CD14-positive monocyte (primary cell): Measurements from ENCODE around the gene TICAM1. TPM values are rescaled to one million over a fixed set of nuclear protein-coding genes. Genes with fewer than 3 reads are reported as not detected.

Experiments
- DNase-seq, 3 donors: peaks; one replicate each; pipeline ENCODE4 v3.0.0-alpha.2; 2011 to 2022
- H2AFZ ChIP-seq: 2 replicates; pipeline ENCODE4 v1.6.0; 2012; ENCODE audit warnings: mild to moderate bottlenecking, low read depth, low read length, inconsistent platforms; ENCODE audit not compliant: insufficient read depth, poor library complexity, severe bottlenecking
- H3K27ac ChIP-seq, 2 donors: 1 replicate in 1 of 2; 2 replicates in 1 of 2; pipeline ENCODE4 v1.5.1; 2012 to 2013; ENCODE audit warnings: low read length in 2 of 2, control low read depth in 1 of 2, inconsistent platforms in 1 of 2, low read depth in 1 of 2, mild to moderate bottlenecking in 1 of 2
- H3K27me3 ChIP-seq, 2 donors: one replicate each; pipeline versions ENCODE4 v1.6.0 to v1.6.1; 2011 to 2013; ENCODE audit warnings: low read length in 2 of 2; ENCODE audit not compliant: control insufficient read depth in 2 of 2, insufficient read depth in 2 of 2
- H3K36me3 ChIP-seq, 2 donors: replicated peaks in 1 of 2; 1 replicate in 1 of 2; 2 replicates in 1 of 2; pipeline versions ENCODE4 v1.5.1 to v1.6.1; 2012 to 2013; ENCODE audit warnings: low read length in 2 of 2, control low read depth in 1 of 2, inconsistent platforms in 1 of 2, mild to moderate bottlenecking in 1 of 2; ENCODE audit not compliant: insufficient read depth in 2 of 2, control insufficient read depth in 1 of 2
- H3K4me1 ChIP-seq, 2 donors: 1 replicate in 1 of 2; 2 replicates in 1 of 2; pipeline versions ENCODE4 v1.5.1 to v1.6.1; 2012 to 2013; ENCODE audit warnings: low read length in 2 of 2, control low read depth in 1 of 2, inconsistent platforms in 1 of 2, mild to moderate bottlenecking in 1 of 2, moderate library complexity in 1 of 2; ENCODE audit not compliant: insufficient read depth in 2 of 2, control insufficient read depth in 1 of 2
- H3K4me2 ChIP-seq: replicated peaks from 2 replicates; pipeline ENCODE3; 2012; ENCODE audit warnings: low read length, moderate library complexity, mild to moderate bottlenecking; ENCODE audit not compliant: poor library complexity, severe bottlenecking; ENCODE audit errors: extremely low read depth
- H3K4me3 ChIP-seq, 3 experiments: fragments of 200-600 bp in 1 of 3; sonication (generic) in 1 of 3; replicated peaks in 1 of 3; 1 replicate in 2 of 3; 2 replicates in 1 of 3; pipeline ENCODE4 v1.5.1; 2011 to 2013; ENCODE audit warnings: low read length in 3 of 3, mild to moderate bottlenecking in 3 of 3, control low read depth in 2 of 3, low read depth in 2 of 3, inconsistent platforms in 1 of 3, moderate library complexity in 1 of 3
- H3K79me2 ChIP-seq: 2 replicates; pipeline ENCODE4 v1.6.0; 2012; ENCODE audit warnings: mild to moderate bottlenecking, control low read depth, inconsistent platforms, low read length, moderate library complexity; ENCODE audit not compliant: insufficient read depth
- H3K9ac ChIP-seq: 2 replicates; pipeline ENCODE4 v1.6.0; 2017; ENCODE audit warnings: low read length, mild to moderate bottlenecking; ENCODE audit not compliant: insufficient read depth, poor library complexity, severe bottlenecking
- H3K9me3 ChIP-seq, 2 donors: replicated peaks in 1 of 2; 1 replicate in 1 of 2; 2 replicates in 1 of 2; pipeline versions ENCODE4 v1.5.1 to v1.6.1; 2012 to 2013; ENCODE audit warnings: low read length in 2 of 2, control low read depth in 1 of 2; ENCODE audit not compliant: control insufficient read depth in 1 of 2, insufficient read depth in 1 of 2
- H4K20me1 ChIP-seq: 2 replicates; pipeline ENCODE4 v1.6.0; 2012; ENCODE audit warnings: mild to moderate bottlenecking, low read length, control low read depth, moderate library complexity; ENCODE audit not compliant: insufficient read depth
- H3K27ac Mint-ChIP-seq, 7 donors: one replicate each; pipeline ENCODE4 v1.8.0; 2020; ENCODE audit warnings: mild to moderate bottlenecking in 7 of 7, mixed read lengths in 7 of 7, moderate library complexity in 6 of 7, inconsistent platforms in 2 of 7
- H3K27me3 Mint-ChIP-seq, 3 donors: one replicate each; pipeline ENCODE4 v1.8.0; 2021 to 2022; ENCODE audit warnings: low read depth in 3 of 3, mild to moderate bottlenecking in 3 of 3, mixed read lengths in 3 of 3, moderate library complexity in 3 of 3, inconsistent platforms in 1 of 3
- H3K36me3 Mint-ChIP-seq, 2 donors: one replicate each; pipeline ENCODE4 v1.8.0; 2020; ENCODE audit warnings: mixed read lengths in 2 of 2, inconsistent platforms in 1 of 2, mild to moderate bottlenecking in 1 of 2
- H3K4me1 Mint-ChIP-seq: one replicate; pipeline ENCODE4 v1.8.0; 2020; ENCODE audit warnings: mild to moderate bottlenecking, mixed read lengths
- H3K4me3 Mint-ChIP-seq, 2 donors: one replicate each; pipeline ENCODE4 v1.8.0; 2020; ENCODE audit warnings: mild to moderate bottlenecking in 2 of 2, mixed read lengths in 2 of 2, moderate library complexity in 1 of 2
- H3K9me3 Mint-ChIP-seq, 7 donors: one replicate each; pipeline ENCODE4 v1.8.0; 2020 to 2022; ENCODE audit warnings: mixed read lengths in 7 of 7, mild to moderate bottlenecking in 6 of 7, moderate library complexity in 6 of 7, inconsistent platforms in 2 of 7
- WGBS: methylation state at CpG from one replicate; pipeline ENCODE4 v1.1.5; 2013; ENCODE audit warnings: missing lambda C conversion rate; ENCODE audit not compliant: insufficient coverage; 5-methylcytosine and 5-hydroxymethylcytosine counted together
- intact Hi-C, 2 donors: fragments of 100-400 bp; cut with micrococcal nuclease; formaldehyde crosslinking; loops; one replicate each; pipeline versions ENCODE4 v1.15.0 to v1.15.1; 2023
- polyA plus RNA-seq, 3 donors: library from polyadenylated mRNA; depleted of rRNA in 1 of 3; unstranded in 2 of 3; stranded (reverse) in 1 of 3; fragments of 300-500 nt in 2 of 3; fragments of >200 nt in 1 of 3; fragmentation: Illumina TruSeq in 2 of 3; gene quantifications; 1 replicate in 2 of 3; 2 replicates in 1 of 3; pipeline ENCODE4 v1.2.3, GENCODE V29; 2012 to 2021
- TF ChIP-seq, protein P1 (sequence below): fragments of 200-600 bp; IDR thresholded peaks from one replicate; pipeline ENCODE4 v1.8.0; 2022; ENCODE audit warnings: antibody characterized with exemption, mild to moderate bottlenecking

The TICAM1 gene
- polyA plus RNA-seq, 3 donors: 5.9 to 10.7 (median 9.2) TPM

DNA sequence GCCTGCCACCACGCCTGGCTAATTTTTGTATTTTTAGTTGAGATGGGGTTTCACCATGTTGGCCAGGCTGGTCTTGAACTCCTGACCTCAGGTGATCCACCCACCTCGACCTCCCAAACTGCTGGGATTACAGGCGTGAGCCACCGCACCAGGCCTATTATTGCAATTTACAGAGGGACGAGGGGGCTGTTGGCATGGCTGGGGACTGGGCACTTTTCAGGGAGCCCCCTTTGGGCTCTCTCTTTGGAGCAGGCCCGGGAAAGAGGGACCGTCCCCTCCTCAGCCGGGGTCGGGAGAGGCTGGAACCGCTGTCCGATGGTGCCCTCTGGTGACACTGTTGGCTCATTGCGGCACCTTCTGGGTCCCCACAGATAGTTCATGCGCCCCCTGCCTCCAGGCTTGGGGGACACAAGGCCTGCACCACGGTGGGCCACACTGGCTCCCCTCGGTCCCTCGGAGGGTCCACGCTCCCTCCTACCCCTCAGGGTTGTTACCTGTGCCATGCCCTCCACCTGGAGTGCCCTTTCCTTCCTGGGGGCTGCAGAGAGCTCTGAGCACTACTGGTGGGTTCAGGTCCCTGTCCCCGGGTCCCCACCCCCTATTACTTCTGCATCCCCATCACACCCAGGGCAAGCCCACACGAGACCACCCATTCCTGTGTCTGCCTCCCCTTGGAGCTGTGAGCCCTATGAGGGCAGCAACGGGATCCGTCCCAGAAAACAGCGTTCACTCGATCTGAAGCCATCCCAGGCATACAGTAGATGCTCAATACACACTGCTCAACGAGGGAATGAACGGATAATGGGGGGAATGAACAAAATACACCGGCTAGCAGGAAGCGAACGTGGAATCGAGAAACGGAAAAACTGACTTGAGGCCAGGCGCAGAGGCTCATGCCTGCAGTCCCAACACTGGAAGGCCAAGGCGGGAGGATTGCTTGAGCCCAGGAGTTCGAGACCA, 27.5 kb downstream of the TICAM1 start:
- peak overlapping the region in 2 of 7 donors; percentile 8 to 60 for H3K27ac Mint-ChIP-seq

DNA sequence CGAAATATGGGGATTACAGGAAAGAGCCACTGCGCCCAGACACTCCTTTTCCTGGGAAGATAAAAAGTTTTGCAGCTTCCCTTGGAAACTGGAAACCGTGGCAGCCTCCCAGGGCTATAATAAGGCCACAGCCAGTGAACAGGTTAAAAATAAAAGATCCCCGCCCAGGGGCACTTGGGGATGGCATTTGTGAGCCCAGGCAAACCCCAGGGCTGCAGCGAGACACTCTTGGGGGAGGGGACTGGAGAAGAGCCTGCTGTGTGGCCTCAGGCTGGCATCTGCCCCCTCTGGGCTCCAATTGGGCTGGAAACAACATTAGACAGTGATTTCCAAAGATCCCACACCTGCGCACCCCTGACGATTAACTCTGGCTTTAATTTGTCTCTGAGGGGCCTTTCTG, 28.8 kb downstream of the TICAM1 start:
- Mint-ChIP-seq H3K27ac (no peak overlapping the region), H3K36me3 (peaks cover 2 to 13% of the 10 kb centered on the region in 2 donors), H3K4me1 (peaks cover 20% of the 10 kb centered on the region), H3K4me3 (no peak overlapping the region), H3K27me3 (peaks cover 0 to 2% (median 2%) of the 10 kb centered on the region in 3 donors), H3K9me3 (no peaks in the 10 kb centered on the region)
- Histone ChIP-seq H3K9me3 (no peaks in the 10 kb centered on the region), H3K79me2 (no peaks in the 10 kb centered on the region), H3K4me2 (no peak overlapping the region), H3K27ac (no peak overlapping the region), H3K36me3 (no peaks in the 10 kb centered on the region), H3K4me3 (no peak overlapping the region), H2AFZ (no peak overlapping the region), H3K4me1 (peaks cover 18 to 24% of the 10 kb centered on the region in 2 donors), H4K20me1 (no peaks in the 10 kb centered on the region), H3K9ac (no peak overlapping the region), H3K27me3 (no peaks in the 10 kb centered on the region)
- 86% methylated on average over 3 of the region's 7 CpGs for WGBS
- TF ChIP-seq, protein P1, sequence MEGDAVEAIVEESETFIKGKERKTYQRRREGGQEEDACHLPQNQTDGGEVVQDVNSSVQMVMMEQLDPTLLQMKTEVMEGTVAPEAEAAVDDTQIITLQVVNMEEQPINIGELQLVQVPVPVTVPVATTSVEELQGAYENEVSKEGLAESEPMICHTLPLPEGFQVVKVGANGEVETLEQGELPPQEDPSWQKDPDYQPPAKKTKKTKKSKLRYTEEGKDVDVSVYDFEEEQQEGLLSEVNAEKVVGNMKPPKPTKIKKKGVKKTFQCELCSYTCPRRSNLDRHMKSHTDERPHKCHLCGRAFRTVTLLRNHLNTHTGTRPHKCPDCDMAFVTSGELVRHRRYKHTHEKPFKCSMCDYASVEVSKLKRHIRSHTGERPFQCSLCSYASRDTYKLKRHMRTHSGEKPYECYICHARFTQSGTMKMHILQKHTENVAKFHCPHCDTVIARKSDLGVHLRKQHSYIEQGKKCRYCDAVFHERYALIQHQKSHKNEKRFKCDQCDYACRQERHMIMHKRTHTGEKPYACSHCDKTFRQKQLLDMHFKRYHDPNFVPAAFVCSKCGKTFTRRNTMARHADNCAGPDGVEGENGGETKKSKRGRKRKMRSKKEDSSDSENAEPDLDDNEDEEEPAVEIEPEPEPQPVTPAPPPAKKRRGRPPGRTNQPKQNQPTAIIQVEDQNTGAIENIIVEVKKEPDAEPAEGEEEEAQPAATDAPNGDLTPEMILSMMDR: no peak
- intact Hi-C loops: loop anchor here in 1 of 2 donors (10.0 kb wide), 2 partner anchors 162 to 222 kb away; partner anchors contain the start of gene KDM4B
- no peak for DNase-seq

More for the DNA sequence above, 27.5 kb downstream of the TICAM1 start:
- H3K27me3 Mint-ChIP-seq: peaks cover 0 to 2% (median 1%) of the 10 kb centered on the region in 3 donors
- no peaks in the 10 kb centered on the region for H3K9me3 ChIP-seq
- TF ChIP-seq, protein P1: peak; percentile 83
- intact Hi-C loops: loop anchor here in 1 of 2 donors (10.0 kb wide), 2 partner anchors 161 to 221 kb away; partner anchors contain the start of gene KDM4B
- WGBS: 48% methylated on average over 28 of the region's 33 CpGs
- no peak overlapping the region for H3K27ac ChIP-seq
- H2AFZ ChIP-seq: no peak overlapping the region
- peaks cover 29% of the 10 kb centered on the region for H3K4me1 Mint-ChIP-seq
- H3K4me2 ChIP-seq: peak overlapping the region; percentile 21
- DNase-seq: peak; percentile 25 to 66 (median 65)
- H3K4me1 ChIP-seq: peaks cover 31 to 37% of the 10 kb centered on the region in 2 donors
- H4K20me1 ChIP-seq: no peaks in the 10 kb centered on the region
- no peaks in the 10 kb centered on the region for H3K36me3 ChIP-seq
- no peak overlapping the region for H3K4me3 Mint-ChIP-seq
- H3K4me3 ChIP-seq: no peak overlapping the region
- H3K36me3 Mint-ChIP-seq: peaks cover 0 to 3% of the 10 kb centered on the region in 2 donors
- no peaks in the 10 kb centered on the region for H3K27me3 ChIP-seq
- H3K9me3 Mint-ChIP-seq: no peaks in the 10 kb centered on the region
- H3K79me2 ChIP-seq: no peaks in the 10 kb centered on the region
- H3K9ac ChIP-seq: no peak overlapping the region
